Measurements from ENCODE around the gene TANGO2.

GRCh38 chr22:20013382-20013871, 7.5 kb upstream of the TANGO2 start:
- no peak for TF ChIP-seq EZH2phosphoT487 (IDR thresholded peaks at IDR 0.05; ENCODE audit: insufficient read depth, low read depth)
- no peak for TF ChIP-seq EZH2 (IDR thresholded peaks at IDR 0.05; ENCODE audit: insufficient read depth, poor library complexity, severe bottlenecking)

Data from GM23248 (cell line).